H1 (cell line): ENCODE measurements around the gene SKAP2. TPM values are rescaled to one million over a fixed set of nuclear protein-coding genes. Genes with fewer than 3 reads are reported as not detected.

Source experiments
- CHD7 ChIP-seq: fragments of 300-600 bp; sonication (generic); IDR thresholded peaks from 2 replicates; pipeline ENCODE4 v1.7.1; 2012; ENCODE audit warnings: low read length, moderate library complexity, mild to moderate bottlenecking, inconsistent platforms; ENCODE audit not compliant: insufficient replicate concordance
- CTBP2 ChIP-seq: IDR thresholded peaks from 2 replicates; pipeline ENCODE4 v1.7.0; 2011; ENCODE audit warnings: borderline replicate concordance, mild to moderate bottlenecking, moderate library complexity, mixed read lengths, low read length; ENCODE audit not compliant: insufficient read depth, insufficient read length
- FOSL1 ChIP-seq: IDR thresholded peaks from 2 replicates; pipeline ENCODE4 v1.6.1; 2011; ENCODE audit warnings: mild to moderate bottlenecking, low read depth, low read length, moderate library complexity; ENCODE audit not compliant: insufficient read depth
- HDAC2 ChIP-seq, 2 experiments: fragments of 300-600 bp in 1 of 2; sonication (generic) in 1 of 2; IDR thresholded peaks; 2 replicates each; pipeline ENCODE4 v1.6.1; 2011 to 2012; ENCODE audit warnings: low read depth in 2 of 2, low read length in 2 of 2, mild to moderate bottlenecking in 2 of 2, moderate library complexity in 2 of 2, borderline replicate concordance in 1 of 2, inconsistent platforms in 1 of 2
- POLR2AphosphoS5 ChIP-seq: IDR thresholded peaks from 2 replicates; pipeline ENCODE4 v1.6.1; 2011; ENCODE audit warnings: low read depth, low read length
- RAD21 ChIP-seq, 2 experiments: IDR thresholded peaks in 1 of 2; conservative IDR thresholded peaks in 1 of 2; 2 replicates each; pipeline ENCODE4 v1.6.1; 2011; ENCODE audit warnings: low read depth in 2 of 2, low read length in 2 of 2, improper control_type of control experiment in 1 of 2, inconsistent platforms in 1 of 2, mild to moderate bottlenecking in 1 of 2, moderate library complexity in 1 of 2
- RXRA ChIP-seq: IDR thresholded peaks from 2 replicates; pipeline ENCODE4 v1.6.1; 2011; ENCODE audit warnings: low read depth, mild to moderate bottlenecking, low read length, moderate library complexity; ENCODE audit not compliant: insufficient read depth
- SAP30 ChIP-seq: fragments of 300-600 bp; sonication (generic); IDR thresholded peaks from 2 replicates; pipeline ENCODE4 v1.7.1; 2012; ENCODE audit warnings: low read length, moderate library complexity, mild to moderate bottlenecking, inconsistent platforms; ENCODE audit not compliant: insufficient read depth, insufficient replicate concordance
- ZNF274 ChIP-seq: IDR thresholded peaks from 2 replicates; pipeline ENCODE4 v1.7.0; 2012; ENCODE audit warnings: low read length, borderline replicate concordance; ENCODE audit errors: extremely low read depth
- polyA plus RNA-seq, 7 experiments: library from polyadenylated mRNA; depleted of rRNA in 3 of 7; stranded (reverse) in 5 of 7; unstranded in 2 of 7; fragments of >200 nt in 5 of 7; fragments of 200-250 nt in 2 of 7; gene quantifications; 1 replicate in 5 of 7; 2 replicates in 1 of 7; 4 replicates in 1 of 7; pipeline versions ENCODE4 v1.2.1 to v1.2.3, GENCODE V29; 2011 to 2013; ENCODE audit warnings: missing spikeins in 2 of 7, mixed read lengths in 2 of 7
- total RNA-seq: library from RNA; stranded (reverse); fragmentation: NEBNext Ultra II Directional; extraction: Animal tissue kit (Norgen Biotek cat#: 25700); gene quantifications from 2 replicates; pipeline ENCODE4 v1.2.1, GENCODE V29; 2021

Gene SKAP2
- total and polyA plus RNA-seq, 2 of the 8 experiments (the other 6 are each of a cell fraction or from before 2014, with no cell fraction given): 0.53 to 5.1 TPM

- TF ChIP-seq CHD7: no peak
- TF ChIP-seq HDAC2 (IDR thresholded peaks at IDR 0.05; ENCODE audit: borderline replicate concordance in 1 of 2, low read depth in 2 of 2, low read length in 2 of 2): no peak
- TF ChIP-seq RAD21 (IDR thresholded peaks at IDR 0.05 in 1 of 2, conservative IDR thresholded peaks at IDR 0.05 in 1 of 2; ENCODE audit: low read depth in 2 of 2, low read length in 2 of 2): no peak
- no peak for TF ChIP-seq POLR2AphosphoS5
- no peak for TF ChIP-seq ZNF274
- no peak for TF ChIP-seq FOSL1
- TF ChIP-seq SAP30: no peak
- TF ChIP-seq CTBP2: no peak
- TF ChIP-seq RXRA: no peak
Observed at GRCh38 chr7:26714438-26714837, 150.0 kb downstream of the SKAP2 start (continued).
